HepG2 (cell line): ENCODE results near the gene WDR62. TPM values are rescaled to one million over a fixed set of nuclear protein-coding genes. Genes with fewer than 3 reads are reported as not detected.

Experiments used
- ETV6 ChIP-seq: sonication (generic); formaldehyde crosslinking; conservative IDR thresholded peaks from 2 replicates; pipeline ENCODE4 v1.4.0; 2020; ENCODE audit warnings: missing genetic modification reagents
- FOXK2 ChIP-seq: fragments of 450-650 bp; IDR thresholded peaks from 2 replicates; pipeline ENCODE4 v1.6.1; 2016
- GTF2F1 ChIP-seq: fragments of 150-350 bp; IDR thresholded peaks from 2 replicates; pipeline ENCODE4 v1.6.1; 2014; ENCODE audit warnings: low read length
- KLF16 ChIP-seq, 2 experiments: sonication (generic) in 1 of 2; formaldehyde crosslinking in 1 of 2; IDR thresholded peaks; 2 replicates each; pipeline versions ENCODE4 v1.6.1 to v1.8.0; 2016 to 2023; ENCODE audit warnings: missing genetic modification reagents in 2 of 2, missing compliant biosample characterization in 1 of 2
- MEIS2 ChIP-seq: sonication (generic); formaldehyde crosslinking; IDR thresholded peaks from 2 replicates; pipeline ENCODE4 v1.9.0; 2021; ENCODE audit warnings: mild to moderate bottlenecking, missing genetic modification reagents
- NFKB2 ChIP-seq: sonication (generic); formaldehyde crosslinking; IDR thresholded peaks from 2 replicates; pipeline ENCODE4 v1.4.0; 2020; ENCODE audit warnings: missing genetic modification reagents, borderline replicate concordance
- PCBP1 ChIP-seq: fragments of 200-400 bp; formaldehyde crosslinking; IDR thresholded peaks from 2 replicates; pipeline ENCODE4 v1.6.1; 2017; ENCODE audit warnings: mild to moderate bottlenecking, low read depth, low read length, borderline replicate concordance
- SNAI1 ChIP-seq: sonication (generic); formaldehyde crosslinking; IDR thresholded peaks from 2 replicates; pipeline ENCODE4 v1.5.0; 2020; ENCODE audit warnings: mild to moderate bottlenecking, missing genetic modification reagents, borderline replicate concordance
- SOX6 ChIP-seq, 2 experiments: fragments of 450-650 bp in 1 of 2; sonication (generic) in 1 of 2; formaldehyde crosslinking in 1 of 2; IDR thresholded peaks; 2 replicates each; pipeline versions ENCODE4 v1.4.0 to v1.6.1; 2017 to 2020; ENCODE audit warnings: antibody characterized with exemption in 1 of 2, mild to moderate bottlenecking in 1 of 2, missing genetic modification reagents in 1 of 2
- YEATS4 ChIP-seq: sonication (generic); formaldehyde crosslinking; IDR thresholded peaks from 2 replicates; pipeline ENCODE4 v1.4.0; 2020; ENCODE audit warnings: missing genetic modification reagents, borderline replicate concordance
- ZBTB26 ChIP-seq: IDR thresholded peaks from 2 replicates; pipeline ENCODE4 v1.6.1; 2016; ENCODE audit warnings: missing compliant biosample characterization, missing genetic modification reagents, borderline replicate concordance
- ZNF891 ChIP-seq: sonication (generic); formaldehyde crosslinking; IDR thresholded peaks from 2 replicates; pipeline ENCODE4 v1.5.0; 2020; ENCODE audit warnings: mild to moderate bottlenecking, missing genetic modification reagents
- polyA plus RNA-seq, 8 experiments: library from polyadenylated mRNA; depleted of rRNA in 3 of 8; stranded (reverse) in 7 of 8; unstranded in 1 of 8; fragments of >200 nt; fragmentation: Illumina TruSeq in 4 of 8; extraction: Trizol in 4 of 8; gene quantifications; 2 replicates each; pipeline versions ENCODE4 v1.2.1 to v1.2.3, GENCODE V29; 2011 to 2016; ENCODE audit warnings: low read depth in 4 of 8, missing spikeins in 1 of 8, mixed read lengths in 1 of 8; ENCODE audit not compliant: insufficient read depth in 1 of 8
- total RNA-seq, 5 experiments: library from RNA; depleted of rRNA; stranded (reverse); fragments of >200 nt; fragmentation: Illumina TruSeq; extraction: Trizol; gene quantifications; 2 replicates each; pipeline ENCODE4 v1.2.3, GENCODE V29; 2016; ENCODE audit warnings: low read depth in 1 of 5

The WDR62 gene
- total and polyA plus RNA-seq, 2 of the 13 experiments (the other 11 are each of a cell fraction or from before 2014, with no cell fraction given) = 5.8 to 12.5 TPM

- peak; percentile 47; the same call in 1 of the 2 replicates for TF ChIP-seq PCBP1
- no peak for TF ChIP-seq ETV6
- peak; percentile 72; the same call in 1 of the 2 replicates for TF ChIP-seq GTF2F1
- 0 out of 2 replicates have a peak, but pooled peaks have one; percentile 12 for TF ChIP-seq MEIS2
- no peak for TF ChIP-seq SOX6 (IDR thresholded peaks at IDR 0.05)
- TF ChIP-seq SOX6 (CRISPR knock-in tag; IDR thresholded peaks at IDR 0.05) = peak; percentile 89
- peak; percentile 95; the same call in 1 of the 2 replicates for TF ChIP-seq SNAI1 (CRISPR knock-in tag)
- TF ChIP-seq FOXK2 = no peak
- peak; percentile 37; the same call in 1 of the 2 replicates for TF ChIP-seq NFKB2 (CRISPR knock-in tag)
- TF ChIP-seq YEATS4 (CRISPR knock-in tag) = peak; percentile 87
- no peak; the same call in 1 of the 2 replicates for TF ChIP-seq ZBTB26 (CRISPR knock-in tag)
- TF ChIP-seq ZNF891 = peak; percentile 33; the same call in 1 of the 2 replicates
- peak in 1 of 2 experiments; percentile 75; a peak in 2 of 4 replicates for TF ChIP-seq KLF16 (CRISPR knock-in tag; IDR thresholded peaks at IDR 0.05)
Measured at GRCh38 chr19:36054119-36054732, 471 bp upstream of the WDR62 start, which contains the start of gene THAP8 (continued).
